ENCODE measurements around the gene CEMIP2.

Gene CEMIP2

GRCh38 chr9:71652480-71652879 is 115.8 kb downstream of the CEMIP2 start:
- H3K27ac ChIP-seq = no peak overlapping the region
- TF ChIP-seq CTCF (conservative IDR thresholded peaks at IDR 0.05) = no peak

- no peak for TF ChIP-seq CTCF (conservative IDR thresholded peaks at IDR 0.05)
- no peak overlapping the region for H3K27ac ChIP-seq
These were observed 119.9 kb downstream of the CEMIP2 start for GRCh38 chr9:71648453-71648852.

- no peak for TF ChIP-seq CTCF (conservative IDR thresholded peaks at IDR 0.05)
- H3K27ac ChIP-seq = no peak overlapping the region
These were observed 121.2 kb downstream of the CEMIP2 start for GRCh38 chr9:71647094-71647591.

- no peak overlapping the region for H3K27ac ChIP-seq
- no peak for TF ChIP-seq CTCF (conservative IDR thresholded peaks at IDR 0.05)
These were observed 122.2 kb downstream of the CEMIP2 start for GRCh38 chr9:71646131-71646530.

GRCh38 chr9:71644819-71645362 is 123.4 kb downstream of the CEMIP2 start:
- no peak overlapping the region for H3K27ac ChIP-seq
- no peak for TF ChIP-seq CTCF (conservative IDR thresholded peaks at IDR 0.05)

- no peak overlapping the region for H3K27ac ChIP-seq
- no peak for TF ChIP-seq CTCF (conservative IDR thresholded peaks at IDR 0.05)
These were observed 125.0 kb downstream of the CEMIP2 start for GRCh38 chr9:71643330-71643729.

GRCh38 chr9:71642056-71642455 is 126.3 kb downstream of the CEMIP2 start:
- TF ChIP-seq CTCF (conservative IDR thresholded peaks at IDR 0.05) = no peak
- no peak overlapping the region for H3K27ac ChIP-seq

Data from VCaP (cell line).